Measurements from ENCODE around the gene ZNF292.

ZNF292 gene

DNA sequence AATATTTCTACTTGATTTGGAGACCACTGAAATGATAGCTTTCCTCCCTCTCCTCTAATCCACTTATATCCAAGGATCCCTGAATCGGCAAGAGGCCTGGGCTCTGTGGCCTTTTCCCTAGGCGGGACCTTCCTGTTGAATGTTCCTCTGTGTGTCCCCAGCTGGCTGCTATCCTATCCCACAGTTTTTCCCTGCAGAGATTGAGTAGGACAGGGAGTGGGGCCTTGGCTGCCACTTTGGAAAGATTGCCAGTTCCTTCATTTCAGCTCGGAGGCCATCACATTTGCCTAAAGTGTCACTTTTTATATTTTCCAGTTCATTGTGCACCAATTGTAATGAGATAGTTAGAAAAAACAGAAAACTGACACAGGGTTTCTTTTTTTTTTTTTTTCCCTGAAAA, 128.1 kb downstream of the ZNF292 start:
- TF ChIP-seq CTCF (IDR thresholded peaks at IDR 0.05): no peak

DNA sequence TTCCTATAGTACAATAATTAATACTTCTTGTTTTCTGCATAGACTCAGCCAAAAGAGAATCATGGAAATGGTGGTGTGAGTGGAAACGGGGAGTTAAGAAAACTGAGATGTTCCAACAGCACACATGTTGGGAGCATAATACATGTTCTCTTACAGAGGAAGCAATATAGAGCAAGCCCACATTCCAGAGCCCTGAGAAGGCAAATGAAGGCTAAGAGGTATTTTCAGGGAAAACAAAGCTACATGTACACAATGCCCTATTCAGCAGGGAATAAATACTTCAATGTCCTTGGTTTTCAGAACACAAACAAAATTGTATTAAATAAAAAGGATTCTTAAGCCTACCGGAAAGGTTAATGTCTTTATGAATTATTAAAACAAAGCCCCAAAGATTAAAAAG, 131.9 kb downstream of the ZNF292 start:
- no peak for TF ChIP-seq CTCF (IDR thresholded peaks at IDR 0.05)

GRCh38 chr6:87289571-87289970, 134.2 kb downstream of the ZNF292 start:
- TF ChIP-seq CTCF (IDR thresholded peaks at IDR 0.05): no peak

DNA sequence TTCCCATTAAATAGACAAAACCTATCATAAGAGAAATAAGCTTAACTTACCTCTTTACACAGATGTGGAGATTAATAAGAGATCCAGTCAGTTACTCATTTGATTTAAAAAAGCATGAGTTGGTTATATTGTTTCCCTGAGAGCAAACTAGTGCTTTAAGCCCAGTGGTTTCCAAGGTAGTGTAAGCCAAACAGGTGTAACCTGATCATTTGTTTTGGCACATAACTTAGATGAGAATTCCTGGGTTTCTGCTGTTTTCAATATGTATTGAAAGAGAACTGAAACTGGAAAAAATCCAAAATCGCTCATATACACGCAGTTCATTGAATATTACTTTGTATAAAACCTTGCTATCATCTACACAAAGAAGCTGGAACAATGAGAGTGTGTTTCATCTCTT, 136.5 kb downstream of the ZNF292 start:
- TF ChIP-seq CTCF (IDR thresholded peaks at IDR 0.05): no peak

DNA sequence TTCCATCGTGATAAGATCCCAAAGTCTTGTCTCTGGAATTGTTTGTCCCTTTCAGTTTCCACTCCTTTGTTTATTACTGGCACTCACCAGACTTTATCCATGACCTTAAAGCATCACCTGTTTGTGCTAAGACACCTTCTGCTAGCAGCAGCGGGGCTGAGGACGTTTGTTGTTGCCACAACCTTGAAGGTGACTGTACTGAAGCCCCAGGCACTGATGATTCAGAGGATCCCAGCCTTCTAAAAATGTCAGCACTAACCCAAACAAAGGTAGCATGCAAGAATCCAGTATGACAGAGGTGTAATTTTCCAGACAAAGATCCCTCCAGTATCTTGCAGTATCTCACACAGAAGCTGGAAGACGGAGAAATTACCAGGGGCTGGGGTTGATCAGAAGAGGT, 138.2 kb downstream of the ZNF292 start:
- TF ChIP-seq CTCF (IDR thresholded peaks at IDR 0.05): no peak

- TF ChIP-seq CTCF (IDR thresholded peaks at IDR 0.05): no peak
Measured at GRCh38 chr6:87297119-87297518, 141.8 kb downstream of the ZNF292 start.

GRCh38 chr6:87308970-87309369, 153.6 kb downstream of the ZNF292 start:
- no peak for TF ChIP-seq CTCF (IDR thresholded peaks at IDR 0.05)

GRCh38 chr6:87312860-87313259, 157.5 kb downstream of the ZNF292 start:
- no peak for TF ChIP-seq CTCF (IDR thresholded peaks at IDR 0.05)
